Measurements from ENCODE around the gene CHRDL2. TPM values are rescaled to one million over a fixed set of nuclear protein-coding genes. Genes with fewer than 3 reads are reported as not detected.

CHRDL2 gene
- total and polyA plus RNA-seq, 2 donors (not counting 1 experiment from before 2014, with no cell fraction given): not detected

DNA sequence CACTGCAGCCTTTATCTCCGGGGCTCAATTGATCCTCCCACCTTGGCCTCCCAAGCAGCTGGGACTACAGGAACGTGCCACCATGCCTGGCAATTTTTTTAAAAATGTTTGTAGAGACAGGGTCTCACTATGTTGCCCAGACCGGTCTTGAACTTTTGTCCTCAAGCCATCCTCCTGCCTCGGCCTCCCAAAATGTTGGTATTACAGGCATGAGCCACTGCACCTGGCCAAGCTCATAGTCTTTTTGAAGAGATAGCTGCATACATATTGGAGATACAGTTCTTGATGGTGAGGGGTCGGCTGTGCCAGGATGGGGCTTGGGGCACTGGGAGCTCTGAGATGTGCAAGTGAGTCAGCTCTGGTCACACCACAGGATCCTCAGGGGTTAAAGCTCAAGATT lies 53.2 kb downstream of the CHRDL2 start:
- DNase-seq (ENCODE audit: low read depth in 2 of 2): no peak
- Histone ChIP-seq H3K79me2 (ENCODE audit: control insufficient read depth, insufficient read depth, low read length) (no peaks in the 10 kb centered on the region), H3K27ac (ENCODE audit: insufficient read depth, low read length) (no peak overlapping the region), H4K20me1 (ENCODE audit: control insufficient read depth, extremely low read depth, insufficient read depth, low read length) (no peaks in the 10 kb centered on the region), H3K27me3 (ENCODE audit: control insufficient read depth, insufficient read depth, low read length) (no peaks in the 10 kb centered on the region), H3K4me3 (replicated peaks in 1 of 4; ENCODE audit: control extremely low read depth in 1 of 4, insufficient read depth in 1 of 4, low read depth in 3 of 4, low read length in 4 of 4) (no peak overlapping the region), H3K36me3 (ENCODE audit: control insufficient read depth, insufficient read depth, low read length) (no peaks in the 10 kb centered on the region), H3K9ac (ENCODE audit: insufficient read depth, low read length) (no peak overlapping the region), H2AFZ (ENCODE audit: low read length) (no peak overlapping the region), H3K4me2 (ENCODE audit: extremely low read depth, insufficient read depth, low read length) (no peak overlapping the region), H3K4me1 (ENCODE audit: control insufficient read depth, extremely low read depth, insufficient read depth, low read length) (peaks cover 10% of the 10 kb centered on the region), H3K9me3 (ENCODE audit: control insufficient read depth, insufficient read depth, low read depth, low read length) (no peaks in the 10 kb centered on the region)
- TF ChIP-seq EZH2 (IDR thresholded peaks at IDR 0.05; ENCODE audit: low read length, missing control alignments): no peak
- TF ChIP-seq, protein P1, sequence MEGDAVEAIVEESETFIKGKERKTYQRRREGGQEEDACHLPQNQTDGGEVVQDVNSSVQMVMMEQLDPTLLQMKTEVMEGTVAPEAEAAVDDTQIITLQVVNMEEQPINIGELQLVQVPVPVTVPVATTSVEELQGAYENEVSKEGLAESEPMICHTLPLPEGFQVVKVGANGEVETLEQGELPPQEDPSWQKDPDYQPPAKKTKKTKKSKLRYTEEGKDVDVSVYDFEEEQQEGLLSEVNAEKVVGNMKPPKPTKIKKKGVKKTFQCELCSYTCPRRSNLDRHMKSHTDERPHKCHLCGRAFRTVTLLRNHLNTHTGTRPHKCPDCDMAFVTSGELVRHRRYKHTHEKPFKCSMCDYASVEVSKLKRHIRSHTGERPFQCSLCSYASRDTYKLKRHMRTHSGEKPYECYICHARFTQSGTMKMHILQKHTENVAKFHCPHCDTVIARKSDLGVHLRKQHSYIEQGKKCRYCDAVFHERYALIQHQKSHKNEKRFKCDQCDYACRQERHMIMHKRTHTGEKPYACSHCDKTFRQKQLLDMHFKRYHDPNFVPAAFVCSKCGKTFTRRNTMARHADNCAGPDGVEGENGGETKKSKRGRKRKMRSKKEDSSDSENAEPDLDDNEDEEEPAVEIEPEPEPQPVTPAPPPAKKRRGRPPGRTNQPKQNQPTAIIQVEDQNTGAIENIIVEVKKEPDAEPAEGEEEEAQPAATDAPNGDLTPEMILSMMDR (conservative IDR thresholded peaks at IDR 0.05 in 1 of 2, IDR thresholded peaks at IDR 0.05 in 1 of 2; ENCODE audit: low read depth in 1 of 2, low read length in 2 of 2): no peak

DNA sequence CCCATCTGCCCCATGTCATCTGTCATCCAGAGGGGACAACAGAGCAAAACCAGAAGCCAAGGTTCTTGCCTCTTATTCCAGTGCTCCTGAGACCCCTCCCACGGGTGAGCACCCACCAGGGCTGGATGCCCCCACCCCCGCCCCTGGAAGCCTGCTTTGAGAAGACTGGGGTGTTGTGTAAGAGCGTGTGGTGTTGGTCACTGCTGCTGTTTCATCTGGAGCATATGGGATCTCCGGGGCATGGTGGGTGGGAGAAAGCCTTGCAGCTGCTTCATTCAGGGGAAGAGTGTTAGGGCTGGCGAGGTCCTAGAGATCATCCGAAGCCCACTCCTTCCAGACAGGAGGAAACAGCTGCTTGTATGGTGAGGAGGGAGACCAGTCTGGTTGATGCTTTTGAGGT lies 54.1 kb downstream of the CHRDL2 start:
- no peaks in the 10 kb centered on the region for H3K36me3 ChIP-seq (ENCODE audit: control insufficient read depth, insufficient read depth, low read length)
- H3K4me2 ChIP-seq (ENCODE audit: extremely low read depth, insufficient read depth, low read length): no peak overlapping the region
- H3K4me3 ChIP-seq (replicated peaks in 1 of 4; ENCODE audit: control extremely low read depth in 1 of 4, insufficient read depth in 1 of 4, low read depth in 3 of 4, low read length in 4 of 4): no peak overlapping the region
- no peak overlapping the region for H3K9ac ChIP-seq (ENCODE audit: insufficient read depth, low read length)
- no peak overlapping the region for H3K27ac ChIP-seq (ENCODE audit: insufficient read depth, low read length)
- peaks cover 15% of the 10 kb centered on the region for H3K4me1 ChIP-seq (ENCODE audit: control insufficient read depth, extremely low read depth, insufficient read depth, low read length)
- no peaks in the 10 kb centered on the region for H3K79me2 ChIP-seq (ENCODE audit: control insufficient read depth, insufficient read depth, low read length)
- no peak overlapping the region for H2AFZ ChIP-seq (ENCODE audit: low read length)
- DNase-seq (ENCODE audit: low read depth in 2 of 2): no peak
- H3K9me3 ChIP-seq (ENCODE audit: control insufficient read depth, insufficient read depth, low read depth, low read length): no peaks in the 10 kb centered on the region
- no peak for TF ChIP-seq EZH2 (IDR thresholded peaks at IDR 0.05; ENCODE audit: low read length, missing control alignments)
- TF ChIP-seq, protein P1 (conservative IDR thresholded peaks at IDR 0.05 in 1 of 2, IDR thresholded peaks at IDR 0.05 in 1 of 2; ENCODE audit: low read depth in 1 of 2, low read length in 2 of 2): no peak
- H3K27me3 ChIP-seq (ENCODE audit: control insufficient read depth, insufficient read depth, low read length): no peaks in the 10 kb centered on the region
- no peaks in the 10 kb centered on the region for H4K20me1 ChIP-seq (ENCODE audit: control insufficient read depth, extremely low read depth, insufficient read depth, low read length)

DNA sequence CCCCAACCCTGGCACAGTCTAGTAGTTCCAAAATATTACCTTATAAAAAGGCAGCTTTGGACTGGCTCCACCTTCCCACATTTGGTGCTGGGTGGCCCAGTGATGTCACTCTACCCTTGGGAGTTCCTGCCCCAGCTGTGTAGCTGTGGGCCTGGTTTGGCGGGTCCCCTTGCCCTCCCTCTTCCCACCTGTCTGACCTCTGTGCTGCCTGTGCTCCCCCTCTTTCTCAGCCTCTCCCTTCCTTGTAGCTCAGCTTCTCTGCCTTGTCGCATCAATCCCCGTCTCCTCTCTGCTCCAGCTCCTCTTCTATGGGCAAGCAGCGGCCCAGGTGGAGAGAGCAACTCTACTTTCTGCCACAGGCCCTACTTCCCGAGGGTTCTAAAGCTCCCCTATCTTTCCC lies 54.6 kb downstream of the CHRDL2 start:
- H3K9ac ChIP-seq (ENCODE audit: insufficient read depth, low read length): no peak overlapping the region
- no peaks in the 10 kb centered on the region for H3K79me2 ChIP-seq (ENCODE audit: control insufficient read depth, insufficient read depth, low read length)
- H3K4me3 ChIP-seq (replicated peaks in 1 of 4; ENCODE audit: control extremely low read depth in 1 of 4, insufficient read depth in 1 of 4, low read depth in 3 of 4, low read length in 4 of 4): no peak overlapping the region
- no peaks in the 10 kb centered on the region for H3K27me3 ChIP-seq (ENCODE audit: control insufficient read depth, insufficient read depth, low read length)
- H3K36me3 ChIP-seq (ENCODE audit: control insufficient read depth, insufficient read depth, low read length): no peaks in the 10 kb centered on the region
- H3K4me1 ChIP-seq (ENCODE audit: control insufficient read depth, extremely low read depth, insufficient read depth, low read length): peaks cover 17% of the 10 kb centered on the region
- no peak overlapping the region for H3K4me2 ChIP-seq (ENCODE audit: extremely low read depth, insufficient read depth, low read length)
- no peak overlapping the region for H2AFZ ChIP-seq (ENCODE audit: low read length)
- DNase-seq (ENCODE audit: low read depth in 2 of 2): no peak
- no peaks in the 10 kb centered on the region for H4K20me1 ChIP-seq (ENCODE audit: control insufficient read depth, extremely low read depth, insufficient read depth, low read length)
- no peaks in the 10 kb centered on the region for H3K9me3 ChIP-seq (ENCODE audit: control insufficient read depth, insufficient read depth, low read depth, low read length)
- no peak overlapping the region for H3K27ac ChIP-seq (ENCODE audit: insufficient read depth, low read length)
- TF ChIP-seq, protein P1 (conservative IDR thresholded peaks at IDR 0.05 in 1 of 2, IDR thresholded peaks at IDR 0.05 in 1 of 2; ENCODE audit: low read depth in 1 of 2, low read length in 2 of 2): no peak
- no peak for TF ChIP-seq EZH2 (IDR thresholded peaks at IDR 0.05; ENCODE audit: low read length, missing control alignments)
